Mesenchymal stem cell (in vitro differentiated cells and primary cell): ENCODE results near the gene HERPUD2.
A peak's percentile ranks its signal among the peaks of the same experiment; 100 is the strongest.

Source experiments
- DNase-seq: peaks from one replicate; pipeline ENCODE4 v3.0.0-alpha.2; 2013
- H2AFZ ChIP-seq: one replicate; pipeline ENCODE4 v1.6.1; 2013; ENCODE audit warnings: low read depth, mild to moderate bottlenecking, control low read depth, inconsistent platforms, low read length, moderate library complexity
- H2AK5ac ChIP-seq: 2 replicates; pipeline ENCODE4 v1.6.1; 2013; ENCODE audit warnings: low read length, moderate library complexity, mild to moderate bottlenecking, inconsistent platforms; ENCODE audit not compliant: severe bottlenecking
- H2BK120ac ChIP-seq: one replicate; pipeline ENCODE4 v1.6.1; 2013; ENCODE audit warnings: low read depth, mild to moderate bottlenecking, inconsistent platforms, low read length, moderate library complexity
- H2BK12ac ChIP-seq, 2 experiments: one replicate each; pipeline ENCODE4 v1.6.1; 2013; ENCODE audit warnings: inconsistent platforms in 2 of 2, low read length in 2 of 2, mild to moderate bottlenecking in 2 of 2, moderate library complexity in 2 of 2, control low read depth in 1 of 2
- H2BK15ac ChIP-seq: one replicate; pipeline ENCODE4 v1.6.1; 2013; ENCODE audit warnings: mild to moderate bottlenecking, low read depth, inconsistent platforms; ENCODE audit not compliant: poor library complexity, severe bottlenecking
- H2BK5ac ChIP-seq: 2 replicates; pipeline ENCODE4 v1.6.1; 2013; ENCODE audit warnings: low read depth, mild to moderate bottlenecking, low read length, control low read depth, inconsistent platforms; ENCODE audit not compliant: poor library complexity, severe bottlenecking
- H3K14ac ChIP-seq, 2 experiments: one replicate each; pipeline ENCODE4 v1.6.1; 2013; ENCODE audit warnings: inconsistent platforms in 2 of 2, low read length in 2 of 2, control low read depth in 1 of 2, mild to moderate bottlenecking in 1 of 2, moderate library complexity in 1 of 2
- H3K18ac ChIP-seq, 2 experiments: one replicate each; pipeline ENCODE4 v1.6.1; 2013; ENCODE audit warnings: inconsistent platforms in 2 of 2, low read length in 2 of 2, control low read depth in 1 of 2, low read depth in 1 of 2, mild to moderate bottlenecking in 1 of 2
- H3K23ac ChIP-seq, 2 experiments: one replicate each; pipeline ENCODE4 v1.6.1; 2013; ENCODE audit warnings: inconsistent platforms in 2 of 2, low read length in 2 of 2, mild to moderate bottlenecking in 2 of 2, moderate library complexity in 2 of 2, control low read depth in 1 of 2
- H3K27ac ChIP-seq: 2 replicates; pipeline ENCODE4 v1.5.1; 2013; ENCODE audit warnings: mild to moderate bottlenecking, moderate library complexity, low read length, control low read depth, inconsistent platforms; ENCODE audit not compliant: poor library complexity, severe bottlenecking
- H3K27me3 ChIP-seq, 2 experiments: 2 replicates each; pipeline versions ENCODE4 v1.6.1 to v1.7.0; 2013; ENCODE audit warnings: low read length in 2 of 2, mild to moderate bottlenecking in 2 of 2, moderate library complexity in 2 of 2, control low read depth in 1 of 2, inconsistent platforms in 1 of 2; ENCODE audit not compliant: control insufficient read depth in 1 of 2, insufficient read depth in 1 of 2
- H3K36me3 ChIP-seq, 2 experiments: 2 replicates each; pipeline versions ENCODE4 v1.6.1 to v1.7.0; 2013; ENCODE audit warnings: low read length in 2 of 2, control low read depth in 1 of 2, inconsistent platforms in 1 of 2, low read depth in 1 of 2, mild to moderate bottlenecking in 1 of 2; ENCODE audit not compliant: insufficient read depth in 2 of 2, control insufficient read depth in 1 of 2
- H3K4ac ChIP-seq, 2 experiments: one replicate each; pipeline ENCODE4 v1.6.1; 2013; ENCODE audit warnings: inconsistent platforms in 2 of 2, low read length in 2 of 2, mild to moderate bottlenecking in 2 of 2, moderate library complexity in 2 of 2, control low read depth in 1 of 2, low read depth in 1 of 2
- H3K4me1 ChIP-seq: 2 replicates; pipeline ENCODE4 v1.6.1; 2013; ENCODE audit warnings: low read depth, low read length, control low read depth; ENCODE audit not compliant: control insufficient read depth, insufficient read depth
- H3K4me2 ChIP-seq: 2 replicates; pipeline ENCODE4 v1.6.1; 2013; ENCODE audit warnings: low read length, mild to moderate bottlenecking, inconsistent platforms; ENCODE audit not compliant: poor library complexity, severe bottlenecking
- H3K4me3 ChIP-seq, 2 experiments: 2 replicates each; pipeline versions ENCODE4 v1.5.1 to v1.7.0; 2013; ENCODE audit warnings: low read length in 2 of 2, mild to moderate bottlenecking in 2 of 2, control low read depth in 1 of 2, low read depth in 1 of 2; ENCODE audit not compliant: insufficient read depth in 1 of 2
- H3K79me1 ChIP-seq: replicated peaks from 2 replicates; pipeline ENCODE4 v1.6.1; 2013; ENCODE audit warnings: mild to moderate bottlenecking, control low read depth, low read length, inconsistent platforms; ENCODE audit not compliant: poor library complexity, severe bottlenecking
- H3K9ac ChIP-seq: 2 replicates; pipeline ENCODE4 v1.7.0; 2013; ENCODE audit warnings: mild to moderate bottlenecking, low read length, moderate library complexity
- H3K9me3 ChIP-seq: 2 replicates; pipeline ENCODE4 v1.7.0; 2013; ENCODE audit warnings: mild to moderate bottlenecking, low read length; ENCODE audit not compliant: control insufficient read depth
- H4K8ac ChIP-seq: one replicate; pipeline ENCODE4 v1.6.1; 2013; ENCODE audit warnings: inconsistent platforms, mild to moderate bottlenecking, low read length, moderate library complexity
- H4K91ac ChIP-seq: one replicate; pipeline ENCODE4 v1.6.1; 2013; ENCODE audit warnings: mild to moderate bottlenecking, low read length, inconsistent platforms
- WGBS: methylation state at CpG from one replicate; pipeline ENCODE4 v1.1.7; 2013; ENCODE audit warnings: mixed read lengths; 5-methylcytosine and 5-hydroxymethylcytosine counted together

Gene HERPUD2

GRCh38 chr7:35617041-35617440 is 77.9 kb downstream of the HERPUD2 start:
- Histone ChIP-seq H4K8ac (no peak overlapping the region), H3K4ac (peak overlapping the region in 1 of 2 experiments; percentile 30), H2AK5ac (no peak overlapping the region), H3K14ac (no peak overlapping the region), H3K79me1 (no peaks in the 10 kb centered on the region), H3K9me3 (no peaks in the 10 kb centered on the region), H2BK12ac (peak overlapping the region in 1 of 2 experiments; percentile 54), H3K9ac (peak overlapping the region; percentile 4), H2BK15ac (no peak overlapping the region), H2BK5ac (no peak overlapping the region), H2AFZ (no peak overlapping the region), H2BK120ac (no peak overlapping the region), H3K36me3 (peaks cover 0 to 9% of the 10 kb centered on the region in 2 experiments), H4K91ac (no peak overlapping the region), H3K4me2 (no peak overlapping the region), H3K27me3 (no peaks in the 10 kb centered on the region), H3K23ac (no peak overlapping the region), H3K27ac (no peak overlapping the region), H3K4me1 (no peaks in the 10 kb centered on the region), H3K4me3 (no peak overlapping the region), H3K18ac (peak overlapping the region in 1 of 2 experiments; percentile 65)
- 10% methylated on average over 2 of the region's 3 CpGs for WGBS
- DNase-seq = peak; percentile 78

- no peak overlapping the region for H2BK5ac ChIP-seq
- no peaks in the 10 kb centered on the region for H3K27me3 ChIP-seq
- H2BK12ac ChIP-seq = no peak overlapping the region
- no peak overlapping the region for H3K4me3 ChIP-seq
- H4K8ac ChIP-seq = no peak overlapping the region
- peaks cover 4 to 7% of the 10 kb centered on the region in 2 experiments for H3K36me3 ChIP-seq
- no peaks in the 10 kb centered on the region for H3K4me1 ChIP-seq
- H2BK15ac ChIP-seq = no peak overlapping the region
- DNase-seq = peak; percentile 47
- peak overlapping the region; percentile 15 for H2BK120ac ChIP-seq
- H2AFZ ChIP-seq = no peak overlapping the region
- H3K27ac ChIP-seq = no peak overlapping the region
- H3K4me2 ChIP-seq = no peak overlapping the region
- no peaks in the 10 kb centered on the region for H3K79me1 ChIP-seq
- H2AK5ac ChIP-seq = no peak overlapping the region
- WGBS = 12% methylated on average over 2 of the region's 2 CpGs
- no peaks in the 10 kb centered on the region for H3K9me3 ChIP-seq
- H3K23ac ChIP-seq = no peak overlapping the region
- no peak overlapping the region for H3K9ac ChIP-seq
- H3K18ac ChIP-seq = peak overlapping the region in 1 of 2 experiments; percentile 6
- no peak overlapping the region for H4K91ac ChIP-seq
- H3K4ac ChIP-seq = peak overlapping the region in 1 of 2 experiments; percentile 57
- H3K14ac ChIP-seq = no peak overlapping the region
Observed at GRCh38 chr7:35613150-35613549, 81.8 kb downstream of the HERPUD2 start.

- Histone ChIP-seq H2BK5ac (no peak overlapping the region), H4K8ac (no peak overlapping the region), H2AFZ (no peak overlapping the region), H3K9ac (peak overlapping the region; percentile 38), H3K27me3 (no peaks in the 10 kb centered on the region), H3K9me3 (no peaks in the 10 kb centered on the region), H3K27ac (no peak overlapping the region), H2AK5ac (no peak overlapping the region), H3K18ac (no peak overlapping the region), H3K23ac (no peak overlapping the region), H3K4me1 (peaks cover 6% of the 10 kb centered on the region), H3K79me1 (no peaks in the 10 kb centered on the region), H3K4ac (peak overlapping the region; percentile 9 to 20), H3K14ac (no peak overlapping the region), H2BK15ac (no peak overlapping the region), H2BK120ac (no peak overlapping the region), H4K91ac (no peak overlapping the region), H2BK12ac (no peak overlapping the region), H3K4me2 (no peak overlapping the region), H3K4me3 (peak overlapping the region in 1 of 2 experiments; percentile 11), H3K36me3 (peaks cover 0 to 5% of the 10 kb centered on the region in 2 experiments)
- 0% methylated on average over 1 of the region's 1 CpG for WGBS
- peak; percentile 88 for DNase-seq
Observed at GRCh38 chr7:35605760-35606159, 89.2 kb downstream of the HERPUD2 start.

GRCh38 chr7:35604595-35604994 is 90.3 kb downstream of the HERPUD2 start:
- Histone ChIP-seq H3K27ac (no peak overlapping the region), H2BK5ac (no peak overlapping the region), H2BK12ac (peak overlapping the region in 1 of 2 experiments; percentile 85)

More at GRCh38 chr7:35604595-35604994, 90.3 kb downstream of the HERPUD2 start:
- no peak overlapping the region for H3K14ac ChIP-seq
- H4K8ac ChIP-seq = no peak overlapping the region
- H3K4ac ChIP-seq = no peak overlapping the region
- no peaks in the 10 kb centered on the region for H3K79me1 ChIP-seq
- H2AFZ ChIP-seq = no peak overlapping the region
- no peaks in the 10 kb centered on the region for H3K9me3 ChIP-seq
- no peak overlapping the region for H3K9ac ChIP-seq
- H2AK5ac ChIP-seq = no peak overlapping the region
- no peak for DNase-seq
- H3K4me3 ChIP-seq = no peak overlapping the region
- H4K91ac ChIP-seq = no peak overlapping the region
- no peak overlapping the region for H3K4me2 ChIP-seq
- no peak overlapping the region for H2BK120ac ChIP-seq
- no peak overlapping the region for H2BK15ac ChIP-seq
- H3K23ac ChIP-seq = no peak overlapping the region
- H3K18ac ChIP-seq = no peak overlapping the region
- H3K4me1 ChIP-seq = peaks cover 6% of the 10 kb centered on the region
- peaks cover 0 to 5% of the 10 kb centered on the region in 2 experiments for H3K36me3 ChIP-seq
- no peaks in the 10 kb centered on the region for H3K27me3 ChIP-seq
